Measurements from ENCODE around the gene F10. TPM values are rescaled to one million over a fixed set of nuclear protein-coding genes. Genes with fewer than 3 reads are reported as not detected.

Gene F10
- total and polyA plus RNA-seq, 2 of the 13 experiments (the other 11 are each of a cell fraction or from before 2014, with no cell fraction given) = 58.4 to 237 TPM

- no peak for TF ChIP-seq DPF2 (CRISPR knock-in tag; IDR thresholded peaks at IDR 0.05; ENCODE audit: borderline replicate concordance, low read depth)
Observed at GRCh38 chr13:113090806-113091205, 31.8 kb upstream of the F10 start (continued).

- FAIRE-seq = no peak
- WGBS (ENCODE audit: low lambda C conversion rate) = 93% methylated on average over 21 of the region's 30 CpGs
Observed at GRCh38 chr13:113091211-113091771, 31.3 kb upstream of the F10 start.

More at GRCh38 chr13:113091211-113091771, 31.3 kb upstream of the F10 start:
- no peak overlapping the region for H2AFZ ChIP-seq (ENCODE audit: low read length)
- DNase-seq (ENCODE audit: low spot score) (no peak), ATAC-seq (no peak)
- H3K4me3 ChIP-seq (replicated peaks in 1 of 3; ENCODE audit: insufficient read depth in 1 of 3, low read depth in 2 of 3, low read length in 3 of 3) = no peak overlapping the region
- no peaks in the 10 kb centered on the region for H3K4me1 ChIP-seq (ENCODE audit: insufficient read depth, low read length)
- no peaks in the 10 kb centered on the region for H4K20me1 ChIP-seq (ENCODE audit: insufficient read depth, low read length)
- in situ Hi-C loops (cut with HindIII; ENCODE audit: extremely low pct_ligation_motif_present, low pct_unique_long_range_greater_than_20kb) = no loop called here
- ChIA-PET POLR2A (no interaction called here), CTCF (ENCODE audit: low intra/inter-chr PET ratio, low total read pairs) (no interaction called here)
- no peak overlapping the region for H3K4me2 ChIP-seq (ENCODE audit: low read depth, low read length)
- no TSS peak for BruUV-seq (replicated peaks)
- no peaks in the 10 kb centered on the region for H3K79me2 ChIP-seq (ENCODE audit: insufficient read depth, low read length)
- H3K27ac ChIP-seq (ENCODE audit: extremely low read length, insufficient read depth, low read length) = no peak overlapping the region
- no peaks in the 10 kb centered on the region for H3K27me3 ChIP-seq (ENCODE audit: control insufficient read depth in 1 of 2, insufficient read depth in 2 of 2, low read length in 2 of 2)
- no peak overlapping the region for H3K9ac ChIP-seq (ENCODE audit: insufficient read depth, low read depth, low read length)
- peaks cover 7 to 30% of the 10 kb centered on the region in 2 experiments; a peak in 4 of 5 replicates for H3K36me3 ChIP-seq (replicated peaks in 1 of 2; ENCODE audit: control insufficient read depth in 1 of 2, insufficient read depth in 2 of 2, low read length in 2 of 2)
- TF ChIP-seq TFE3 (CRISPR knock-in tag; IDR thresholded peaks at IDR 0.05) = no peak
- no peak for TF ChIP-seq STAT6 (CRISPR knock-in tag; IDR thresholded peaks at IDR 0.05; ENCODE audit: borderline replicate concordance)
- TF ChIP-seq AGO2 (optimal IDR thresholded peaks at IDR 0.05; ENCODE audit: low read depth, low read length) = peak; percentile 61
- intact Hi-C loops (cut with micrococcal nuclease; ENCODE audit: unreplicated experiment) = no loop called here
- no peaks in the 10 kb centered on the region for H3K9me3 ChIP-seq (ENCODE audit: low read length)
